Activated CD4-positive, CD25-positive, alpha-beta regulatory T cell treated with anti-CD3 and anti-CD28 coated beads, Interleukin-2, amount 50 U/mL, for 72 hours (primary cell): ENCODE measurements around the gene NECAB2.
"Not testable (repeated sequence)": the region's sequence is repeated elsewhere in the genome, so short reads cannot be mapped to it uniquely, and the experiment has no call there.

Experiments
- DNase-seq: peaks from one replicate; pipeline ENCODE4 v3.0.0; 2021

The NECAB2 gene

DNA sequence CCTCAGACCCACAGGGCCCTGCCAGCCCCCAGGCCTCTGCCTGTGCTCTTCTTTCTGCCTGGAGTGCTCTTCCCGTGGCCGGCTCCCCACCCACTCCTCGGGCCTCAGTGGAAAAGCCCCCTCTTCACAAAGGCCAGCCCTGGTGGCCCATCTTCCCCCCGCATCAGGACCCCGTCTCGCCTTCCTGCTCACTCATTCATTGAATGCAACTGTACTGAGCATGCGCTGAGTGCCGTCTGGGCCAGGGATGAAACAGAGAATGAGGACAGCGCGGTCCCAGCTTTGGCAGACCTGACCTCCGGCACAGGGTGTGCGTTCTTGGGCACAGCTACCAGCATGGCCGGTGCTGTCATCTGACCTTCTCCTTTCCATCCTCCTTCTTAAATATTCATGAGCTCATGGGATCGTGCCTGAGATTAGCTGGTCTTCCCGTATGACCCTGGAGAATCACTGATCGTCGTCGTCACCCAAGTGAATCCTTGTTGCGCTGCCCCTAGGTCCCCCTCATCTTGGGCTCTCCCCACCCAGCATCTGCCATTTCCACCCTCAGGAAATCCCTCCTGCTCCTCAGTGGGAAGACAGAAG lies 31.4 kb upstream of the NECAB2 start:
- DNase-seq: no peak

DNA sequence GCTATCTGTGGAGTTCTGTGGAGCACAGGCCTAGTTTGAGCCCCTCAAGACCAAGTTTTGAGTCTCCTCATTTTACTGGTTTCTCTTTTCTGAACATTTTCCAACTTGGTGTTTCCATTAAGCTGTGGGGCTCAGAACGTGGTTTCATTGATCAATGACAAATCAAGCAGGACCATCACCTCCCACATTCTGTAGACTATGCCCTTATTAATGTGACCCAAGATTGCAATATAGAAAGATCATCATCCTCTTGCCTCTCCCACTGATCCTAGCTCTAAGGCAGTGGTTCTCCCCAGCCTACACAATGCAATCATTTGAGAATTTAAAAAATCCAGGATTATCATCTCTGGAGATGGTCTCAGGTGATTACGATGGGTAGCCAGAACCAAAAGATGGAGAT lies 30.8 kb upstream of the NECAB2 start:
- DNase-seq: no peak

DNA sequence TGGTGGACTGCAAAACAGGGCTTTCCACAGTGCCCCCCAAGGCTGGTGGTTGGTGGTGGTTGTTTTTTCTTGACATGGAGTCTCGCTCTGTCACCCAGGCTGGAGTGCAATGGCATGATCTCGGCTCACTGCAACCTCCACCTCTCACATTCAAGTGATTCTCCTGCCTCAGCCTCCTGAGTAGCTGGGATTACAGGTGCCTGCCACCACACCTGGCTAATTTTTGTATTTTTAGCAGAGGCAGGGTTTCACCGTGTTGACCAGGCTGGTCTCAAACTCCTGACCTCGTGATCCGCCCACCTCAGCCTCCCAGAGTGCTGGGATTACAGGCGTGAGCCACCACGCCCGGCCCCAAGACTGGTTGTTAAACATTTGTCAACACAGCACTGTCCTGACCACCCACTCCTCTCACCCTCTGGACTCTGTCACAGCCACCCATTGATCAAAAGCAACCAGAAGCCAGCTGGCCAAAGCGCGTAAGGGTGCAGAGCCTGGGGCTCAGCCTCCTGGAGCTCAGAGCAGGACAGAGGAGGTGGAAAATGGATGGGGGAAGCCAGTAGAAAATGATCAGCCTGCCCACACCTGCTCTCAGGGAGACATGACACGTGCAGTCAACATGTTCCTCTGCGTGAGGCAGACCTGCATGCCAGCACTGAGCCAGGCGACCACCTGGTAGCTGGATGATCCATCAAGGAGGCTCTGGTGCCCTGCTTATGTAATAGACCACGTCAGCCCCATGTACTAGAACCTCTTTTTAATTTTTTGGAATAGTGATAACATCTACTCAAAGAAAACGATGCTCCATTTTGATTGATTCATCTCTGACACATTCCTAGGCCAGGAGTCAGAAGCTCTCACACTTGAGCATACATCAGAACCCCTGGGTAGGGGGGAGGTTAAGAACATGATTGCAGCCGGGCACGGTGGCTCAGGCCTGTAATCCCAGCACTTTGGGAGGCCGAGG lies 29.8 kb upstream of the NECAB2 start:
- no peak for DNase-seq

DNA sequence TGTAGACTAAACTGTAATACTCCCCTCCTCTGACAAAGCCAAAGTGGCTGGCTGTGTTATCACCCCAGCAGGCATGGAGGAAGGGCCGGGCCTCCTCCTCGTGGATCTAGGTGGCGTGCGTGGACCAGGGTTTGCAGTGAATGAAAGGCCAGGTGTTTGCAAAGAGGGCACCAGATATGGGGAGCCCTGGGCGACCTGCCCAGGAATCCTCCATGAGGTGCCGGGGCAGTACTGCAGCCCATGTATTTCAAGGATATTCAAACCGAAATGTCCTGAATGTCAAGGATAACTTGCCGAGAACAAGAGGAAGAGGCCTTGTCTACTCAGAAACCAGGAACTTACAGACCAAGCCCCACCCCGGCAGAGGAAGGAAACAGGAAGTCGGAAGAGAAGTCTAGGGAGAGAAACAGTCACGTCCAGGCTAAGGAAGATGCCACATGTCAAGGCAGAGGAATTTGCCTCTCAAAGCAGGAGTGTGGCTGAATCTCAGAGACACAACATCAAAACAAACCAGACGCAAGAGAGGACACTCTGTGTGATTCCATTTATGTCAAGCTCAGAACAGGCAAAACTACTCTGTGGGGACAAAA lies 28.7 kb upstream of the NECAB2 start:
- no peak for DNase-seq

DNA sequence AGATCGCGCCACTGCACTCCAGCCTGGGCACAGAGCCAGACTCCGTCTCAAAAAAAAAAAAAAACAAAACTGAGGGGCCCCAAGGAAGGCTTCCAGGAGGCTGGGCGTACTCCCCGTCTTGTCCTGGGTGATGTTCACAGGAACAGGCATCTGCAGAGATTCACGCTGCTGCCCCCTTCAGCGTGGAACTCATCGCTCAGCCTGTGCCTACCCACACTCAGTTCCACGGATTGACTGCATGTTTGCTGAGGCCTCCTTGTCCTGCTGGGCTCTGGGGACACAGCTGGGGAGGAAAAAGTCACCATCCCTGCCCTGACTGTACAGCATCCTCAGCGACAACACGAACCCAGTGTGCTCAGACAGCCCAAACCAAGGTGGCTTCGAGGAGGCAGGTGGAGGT lies 27.9 kb upstream of the NECAB2 start:
- no peak for DNase-seq

DNA sequence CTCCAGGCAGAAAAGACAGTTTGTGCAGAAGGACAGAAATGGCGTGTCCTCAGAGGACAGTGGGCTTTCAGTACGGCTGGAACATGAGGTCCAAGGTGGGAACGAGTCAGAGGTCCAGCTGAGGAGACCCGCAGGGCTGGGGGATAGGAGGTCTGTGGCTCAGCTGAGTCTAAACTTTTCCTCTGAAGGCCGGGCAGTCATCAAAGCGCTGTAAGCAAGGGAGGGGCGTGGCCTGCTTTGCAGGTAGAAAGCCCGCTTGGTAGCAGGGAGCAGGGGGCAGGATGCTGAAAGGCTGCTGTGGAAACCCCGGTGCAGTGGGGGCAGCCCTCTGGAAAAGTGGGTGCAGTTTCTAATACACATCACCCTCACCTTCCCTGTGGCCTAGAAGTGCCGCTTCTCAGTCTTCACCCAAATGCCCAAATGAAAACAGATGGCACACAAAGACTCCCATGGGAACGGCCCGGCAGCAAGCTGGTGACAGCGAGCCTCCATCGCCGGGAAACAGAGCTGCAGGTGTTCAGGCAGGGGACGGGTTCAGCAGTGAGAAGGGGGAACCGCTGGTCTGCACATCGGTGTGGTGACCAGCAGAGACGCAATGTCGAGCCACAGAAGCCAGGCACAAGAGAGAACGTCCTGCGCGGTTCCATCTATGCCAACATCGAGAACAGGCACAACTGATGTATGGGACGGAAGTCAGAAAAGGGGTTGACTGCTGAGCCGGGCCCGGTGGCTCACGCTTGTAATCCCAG lies 27.2 kb upstream of the NECAB2 start:
- DNase-seq: no peak

DNA sequence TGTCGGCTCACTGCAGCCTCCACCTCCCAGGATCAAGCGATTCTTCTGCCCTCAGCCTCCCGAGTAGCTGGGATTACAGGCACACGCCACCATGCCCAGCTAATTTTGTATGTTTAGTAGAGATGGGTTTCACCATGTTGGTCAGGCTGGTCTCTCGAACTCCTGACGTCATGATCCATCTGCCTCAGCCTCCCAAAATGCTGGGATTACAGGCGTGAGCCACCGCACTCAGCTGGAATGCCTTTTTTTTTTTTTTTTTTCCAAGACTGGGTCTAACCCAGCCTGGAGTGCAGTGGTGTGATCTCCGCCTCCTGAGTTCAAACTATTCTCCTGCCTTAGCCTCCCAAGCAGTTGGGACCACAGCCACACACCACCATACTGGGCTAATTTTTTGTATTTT lies 26.5 kb upstream of the NECAB2 start:
- not testable (repeated sequence) for DNase-seq

DNA sequence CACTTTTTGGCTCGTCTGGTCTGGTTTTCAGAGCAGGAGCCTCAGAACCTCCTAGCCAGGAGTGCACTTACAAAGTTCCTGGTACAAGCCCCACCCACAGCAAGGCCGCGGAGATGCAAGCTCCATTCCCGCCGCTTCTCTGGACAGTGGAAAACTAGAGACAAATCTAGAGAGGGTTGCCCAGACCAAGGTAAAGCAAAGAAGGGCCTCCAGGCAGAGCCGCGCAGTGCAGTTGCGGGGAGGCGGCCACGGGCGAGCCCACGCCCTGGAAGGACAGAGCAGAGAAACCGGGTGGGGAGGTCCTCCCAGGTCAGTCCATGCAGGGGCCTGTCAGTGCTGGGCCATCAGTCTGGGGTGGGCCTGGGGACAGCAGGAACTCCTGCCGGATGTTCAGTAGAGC lies 26.0 kb upstream of the NECAB2 start:
- no peak for DNase-seq

DNA sequence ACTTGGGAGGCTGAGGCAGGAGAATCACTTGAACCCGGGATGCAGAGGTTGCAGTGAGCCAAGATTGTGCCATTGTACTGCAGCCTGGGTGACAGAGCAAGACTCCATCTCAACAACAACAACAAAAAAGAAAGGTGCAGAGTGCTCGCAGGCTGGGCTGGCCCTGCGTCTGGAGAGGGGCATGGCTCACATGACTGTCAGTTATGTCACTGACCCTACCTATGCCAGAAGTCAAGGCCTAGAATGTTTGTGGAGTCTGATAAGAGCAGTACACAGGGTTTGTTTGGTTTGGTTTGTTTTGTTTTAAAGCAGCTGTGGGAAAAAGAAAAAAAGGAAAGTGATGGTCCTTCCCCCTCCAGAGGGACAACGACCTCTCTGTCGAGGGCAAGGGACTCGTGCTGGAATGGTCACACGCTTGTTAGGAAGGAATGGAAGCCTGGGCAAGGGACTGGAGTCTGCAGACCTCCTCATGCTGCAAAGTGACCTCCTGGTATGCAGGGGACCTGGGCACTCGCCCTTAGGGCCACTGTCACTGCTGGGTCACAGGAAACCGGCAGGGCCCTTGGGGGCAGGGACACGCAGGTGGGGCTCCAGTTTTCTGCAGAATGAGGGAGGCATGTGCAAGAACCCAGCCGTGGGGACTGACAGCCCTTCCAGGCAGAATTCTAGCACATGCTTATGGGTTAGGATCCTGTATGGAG lies 25.1 kb upstream of the NECAB2 start:
- no peak for DNase-seq

DNA sequence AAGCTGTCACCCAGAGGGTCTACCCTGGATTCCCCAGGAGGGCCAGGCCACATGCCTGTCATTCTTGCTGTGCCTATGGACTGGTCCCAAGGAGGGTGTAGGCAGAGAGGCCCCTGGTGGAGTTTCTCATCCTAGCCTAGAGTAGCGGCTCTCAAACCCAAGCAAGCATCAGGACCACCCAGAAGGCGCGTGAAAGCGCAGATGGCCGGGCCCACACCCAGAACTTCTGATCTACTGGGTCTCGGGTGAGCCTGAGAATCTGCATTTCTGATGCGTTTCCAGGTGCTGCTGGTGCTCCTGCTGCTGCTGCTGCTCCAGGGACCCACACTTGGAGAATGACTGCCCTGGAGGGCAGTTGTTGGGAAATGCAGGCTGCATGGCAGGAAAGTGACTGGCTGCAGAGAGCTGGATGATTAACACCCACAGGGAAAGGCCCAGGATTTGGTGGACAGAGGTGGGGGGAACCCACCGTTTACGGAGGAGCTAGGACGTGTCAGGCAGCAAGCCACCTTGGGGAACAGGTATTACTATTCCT lies 24.5 kb upstream of the NECAB2 start:
- DNase-seq: no peak

DNA sequence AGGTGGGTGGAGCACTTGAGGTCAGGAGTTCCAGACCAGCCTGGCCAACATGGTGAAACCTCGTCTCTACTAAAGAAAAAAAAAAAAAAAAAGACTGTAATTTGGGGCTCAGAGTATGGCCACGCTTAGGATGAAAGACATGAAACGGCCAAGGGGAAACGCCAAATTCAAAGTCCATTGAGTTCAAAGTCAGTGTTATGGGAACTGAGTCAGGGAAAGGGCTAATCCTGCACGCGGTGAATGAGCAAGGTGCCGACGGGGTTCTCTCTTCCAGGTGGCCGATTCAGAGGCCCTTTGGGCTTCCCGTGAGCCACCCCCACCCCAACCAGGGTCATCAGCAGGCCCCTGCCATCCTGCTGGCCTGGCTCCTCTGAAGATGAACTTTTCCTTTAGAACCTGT lies 22.5 kb upstream of the NECAB2 start:
- no peak for DNase-seq

DNA sequence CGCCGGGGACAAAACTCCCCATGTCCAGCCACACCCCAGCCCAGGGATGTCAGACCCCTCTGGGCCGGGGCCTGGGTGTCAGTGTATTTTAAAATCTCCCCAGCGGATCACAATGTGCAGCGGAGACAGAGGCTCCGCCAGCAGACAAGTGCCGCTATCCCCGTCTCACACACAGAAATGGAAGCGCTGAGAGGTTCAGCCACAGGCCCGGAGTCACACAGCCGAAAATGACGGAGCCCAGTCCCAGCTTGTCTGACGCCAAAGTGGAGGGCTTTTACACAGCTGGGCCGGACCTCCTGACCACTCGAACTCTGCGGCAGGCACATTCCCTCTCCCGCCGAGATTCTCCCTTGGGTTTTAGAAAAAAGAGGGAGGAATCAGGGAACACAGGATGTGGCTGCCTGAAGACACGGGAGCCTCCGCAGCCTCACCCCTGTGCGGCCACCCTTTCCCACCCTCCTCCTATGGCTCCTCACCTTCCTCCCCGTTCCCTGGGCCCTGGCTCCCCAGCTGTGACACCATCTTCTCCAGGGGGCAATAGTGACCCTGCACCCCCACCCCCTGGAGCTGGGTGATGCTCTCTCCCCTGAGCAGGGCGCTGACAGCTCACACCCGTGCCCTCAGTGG lies 21.8 kb upstream of the NECAB2 start:
- no peak for DNase-seq

DNA sequence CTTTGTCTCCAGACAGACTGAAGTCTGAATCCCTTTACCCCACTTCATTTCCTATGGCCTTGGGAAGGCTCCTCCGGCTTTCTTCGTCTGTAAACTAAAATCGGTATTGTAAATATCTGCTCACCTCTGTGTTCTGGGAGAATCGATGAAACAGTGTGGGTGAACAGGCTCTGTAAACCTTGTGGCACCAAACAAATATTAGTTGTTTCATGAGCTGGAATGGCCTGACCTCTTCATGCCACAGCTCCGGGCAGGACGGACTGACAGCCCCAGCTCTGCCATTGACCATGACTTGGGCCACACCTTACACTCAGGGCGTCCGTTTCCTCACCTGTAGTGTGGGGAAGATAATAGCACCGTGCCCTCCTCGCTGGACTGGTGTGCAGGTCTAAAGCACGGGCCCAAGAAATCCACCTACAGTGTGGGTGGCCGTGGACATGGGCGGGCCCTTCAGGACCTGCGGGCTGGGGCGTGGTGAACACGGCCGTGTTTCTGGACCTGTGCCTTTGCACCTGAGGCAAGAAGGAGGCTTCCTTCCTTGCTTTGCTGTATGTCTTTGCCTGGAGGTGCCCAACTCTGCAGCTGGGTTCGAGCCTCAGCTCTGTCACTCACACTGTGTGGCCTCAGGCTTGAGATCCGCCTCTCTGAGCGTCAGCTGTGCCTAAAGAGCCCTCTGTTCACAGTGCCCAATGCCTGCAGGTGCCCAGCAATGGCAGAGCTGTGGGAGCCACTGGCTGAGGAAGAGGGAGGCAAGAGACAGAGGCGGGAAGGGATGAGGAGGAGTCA lies 21.1 kb upstream of the NECAB2 start:
- DNase-seq: no peak

DNA sequence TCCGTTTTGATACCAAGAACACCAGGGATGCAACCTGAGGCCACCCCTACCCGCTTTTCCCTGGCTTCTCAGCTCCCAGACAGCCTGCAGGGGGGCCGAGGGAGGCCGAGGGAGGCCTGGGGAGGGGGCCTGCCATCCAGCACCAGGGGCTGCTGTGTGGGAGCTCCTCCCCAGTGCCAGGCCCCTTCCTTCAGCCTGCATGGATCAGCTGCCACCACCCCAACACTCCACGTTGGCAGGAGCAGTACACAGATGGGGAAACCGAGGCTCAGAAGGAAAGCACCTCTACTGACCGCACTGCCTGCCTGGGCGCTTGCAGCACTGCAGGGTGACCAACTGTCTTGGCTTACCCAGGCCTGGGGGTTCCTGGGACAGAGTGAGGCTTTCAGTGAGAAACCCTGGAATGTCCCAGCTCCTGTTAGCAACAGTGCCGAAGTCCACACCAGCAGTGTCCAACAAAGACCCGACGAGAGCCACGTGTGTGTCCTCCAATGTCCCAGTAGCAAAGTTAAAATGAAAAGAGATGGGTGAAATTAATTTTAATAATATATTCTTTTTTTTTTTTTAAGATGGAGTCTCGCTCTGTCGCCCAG lies 20.3 kb upstream of the NECAB2 start:
- DNase-seq: no peak

DNA sequence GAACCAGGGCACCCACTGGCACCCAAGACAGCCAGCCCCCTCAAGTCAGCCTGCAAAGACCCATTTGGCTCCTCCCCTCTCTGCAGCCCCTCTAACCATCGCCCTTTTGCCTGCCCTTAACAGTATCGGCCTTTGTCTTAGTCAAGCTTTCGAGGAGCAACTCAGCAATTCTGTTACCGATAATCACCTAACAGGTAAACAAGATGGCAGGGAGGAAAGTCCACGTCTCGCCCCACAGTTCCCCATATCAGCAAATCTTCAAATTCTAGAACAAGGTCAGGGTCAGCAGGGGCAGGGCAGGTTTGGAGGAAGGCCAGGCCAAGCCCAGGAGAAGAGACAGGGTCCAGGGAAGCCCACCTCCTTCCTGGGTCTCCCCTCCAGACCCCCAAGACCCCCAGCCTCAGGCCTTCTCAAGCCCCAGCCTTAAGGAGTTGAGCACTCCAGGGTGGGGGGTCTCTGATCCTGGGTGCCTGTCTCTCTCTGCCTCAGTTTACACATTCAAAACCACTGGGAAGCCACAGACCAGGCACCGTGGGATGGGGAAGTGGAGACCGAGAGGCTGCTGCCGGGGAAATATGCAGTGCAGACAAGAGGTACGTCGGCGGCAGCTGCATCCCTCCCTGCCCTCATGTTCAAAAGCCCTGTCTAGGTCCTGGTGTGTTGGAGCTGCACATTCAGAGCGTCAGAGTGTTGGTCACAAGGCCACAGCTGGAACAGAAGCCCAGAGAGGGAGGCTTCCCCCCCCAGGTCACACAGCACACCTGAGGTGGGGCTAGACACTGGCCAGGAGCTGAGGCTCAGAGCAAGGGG lies 18.9 kb upstream of the NECAB2 start:
- no peak for DNase-seq

DNA sequence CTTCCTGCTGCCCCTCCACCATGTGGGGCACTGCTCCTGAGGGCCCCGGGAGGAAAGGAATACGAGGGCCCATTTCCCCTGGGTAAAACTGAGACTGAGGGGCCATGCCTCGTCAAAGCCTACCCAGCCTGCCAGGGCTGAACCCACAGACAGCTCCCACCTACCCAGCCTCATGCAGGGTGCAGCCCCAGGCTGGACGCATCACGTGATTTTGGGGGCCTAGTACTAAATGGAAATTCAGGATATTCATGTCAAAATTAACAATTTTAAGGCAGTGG lies 18.4 kb upstream of the NECAB2 start:
- no peak for DNase-seq

DNA sequence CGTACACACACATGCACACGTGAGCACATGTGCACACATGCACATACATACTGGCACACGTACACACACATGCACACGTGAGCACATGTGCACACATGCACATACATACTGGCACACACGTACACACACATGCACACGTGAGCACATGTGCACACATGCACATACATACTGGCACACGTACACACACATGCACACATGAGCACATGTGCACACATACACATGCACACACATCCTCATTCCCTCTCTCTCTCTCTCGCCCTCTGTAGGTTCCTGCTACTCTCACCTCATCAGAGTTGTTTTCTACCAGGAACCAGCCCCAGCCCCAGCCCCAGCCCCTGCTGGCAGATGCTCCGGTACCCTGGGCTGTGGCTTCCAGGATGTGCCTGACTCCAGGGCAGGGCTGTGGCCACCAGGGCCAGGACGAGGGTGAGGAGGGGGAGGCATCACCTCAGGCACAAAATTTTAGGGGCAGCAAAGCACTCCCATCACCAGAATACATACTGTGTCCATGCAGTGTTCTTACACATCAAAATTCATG lies 17.1 kb upstream of the NECAB2 start:
- not testable (repeated sequence) for DNase-seq

DNA sequence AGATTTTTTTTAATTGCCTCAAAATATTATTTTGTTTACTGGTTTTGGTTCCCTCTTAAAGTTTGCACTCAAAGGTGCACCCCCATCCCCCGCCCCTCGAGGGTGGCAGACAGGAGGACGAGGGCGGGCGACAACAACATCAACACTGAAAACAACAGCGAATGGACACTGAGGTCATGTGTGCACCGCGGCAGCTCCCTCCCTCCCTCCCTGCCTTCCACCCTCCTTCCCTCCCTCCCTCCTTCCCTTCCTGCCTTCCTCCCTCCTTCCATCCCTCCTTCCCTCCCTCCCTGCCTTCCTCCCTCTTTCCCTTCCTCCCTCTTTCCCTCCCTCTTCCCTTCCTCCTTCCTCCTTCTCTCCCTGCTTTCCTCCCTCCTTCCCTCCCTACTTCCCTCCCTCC lies 16.5 kb upstream of the NECAB2 start:
- DNase-seq: no peak

DNA sequence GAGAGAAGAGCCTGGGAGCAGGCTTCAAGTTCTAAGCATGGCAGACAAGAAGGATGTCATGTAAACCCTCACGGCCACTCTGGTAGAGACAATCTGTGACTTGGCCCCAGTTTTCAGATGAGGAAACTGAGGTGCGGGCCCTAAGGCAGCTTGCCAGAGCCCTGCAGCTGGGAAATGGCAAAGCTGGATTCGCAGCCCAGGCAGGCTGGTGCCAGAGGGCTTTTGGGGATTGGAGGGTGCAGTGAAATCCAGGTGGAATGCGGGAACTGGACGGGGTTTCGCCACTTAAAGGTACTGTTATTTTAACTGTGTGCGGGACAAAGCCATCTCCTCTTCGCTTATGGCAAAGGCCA lies 15.5 kb upstream of the NECAB2 start:
- no peak for DNase-seq
